ENCODE measurements around the gene VAV2.

The VAV2 gene

DNA sequence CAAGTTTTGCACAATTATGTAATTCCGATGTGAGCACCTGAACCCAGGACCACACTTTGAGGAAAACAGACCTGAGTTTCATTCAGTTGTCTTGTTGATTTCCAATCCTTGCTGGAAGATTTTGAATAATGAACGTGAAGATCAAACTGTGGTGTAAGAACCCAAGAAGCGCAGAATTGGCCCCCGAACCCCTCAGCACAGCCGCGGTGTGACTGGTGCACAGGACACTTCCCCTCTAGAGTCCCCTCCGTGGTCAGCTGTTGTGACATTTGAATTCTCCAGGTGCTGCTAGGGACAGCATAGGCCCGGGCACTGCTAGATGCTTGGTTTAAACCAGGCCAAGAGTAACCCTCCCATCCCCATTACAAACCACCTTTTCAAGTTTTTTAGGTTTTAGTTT is 34.9 kb upstream of the VAV2 start:
- no peak for DNase-seq

DNA sequence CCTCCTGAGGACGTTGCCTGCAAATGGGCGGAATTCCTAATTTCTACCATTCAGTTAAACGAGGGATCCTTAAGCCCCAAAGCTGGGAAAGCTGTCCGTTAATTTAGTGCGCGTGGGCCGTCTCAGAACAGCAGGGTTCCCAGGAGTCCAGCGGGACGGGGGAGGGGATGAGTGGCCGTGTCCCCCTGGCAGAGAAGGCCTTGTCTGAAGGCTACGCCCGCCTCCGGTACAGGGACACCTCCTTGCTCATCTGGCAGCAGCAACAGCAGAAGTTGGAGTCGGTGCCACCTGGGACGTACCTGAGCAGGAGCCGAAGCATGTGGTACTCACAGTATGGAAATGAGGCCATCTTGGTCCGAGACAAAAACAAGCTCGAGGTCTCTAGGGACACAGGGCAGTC is 34.5 kb upstream of the VAV2 start:
- no peak for DNase-seq

DNA sequence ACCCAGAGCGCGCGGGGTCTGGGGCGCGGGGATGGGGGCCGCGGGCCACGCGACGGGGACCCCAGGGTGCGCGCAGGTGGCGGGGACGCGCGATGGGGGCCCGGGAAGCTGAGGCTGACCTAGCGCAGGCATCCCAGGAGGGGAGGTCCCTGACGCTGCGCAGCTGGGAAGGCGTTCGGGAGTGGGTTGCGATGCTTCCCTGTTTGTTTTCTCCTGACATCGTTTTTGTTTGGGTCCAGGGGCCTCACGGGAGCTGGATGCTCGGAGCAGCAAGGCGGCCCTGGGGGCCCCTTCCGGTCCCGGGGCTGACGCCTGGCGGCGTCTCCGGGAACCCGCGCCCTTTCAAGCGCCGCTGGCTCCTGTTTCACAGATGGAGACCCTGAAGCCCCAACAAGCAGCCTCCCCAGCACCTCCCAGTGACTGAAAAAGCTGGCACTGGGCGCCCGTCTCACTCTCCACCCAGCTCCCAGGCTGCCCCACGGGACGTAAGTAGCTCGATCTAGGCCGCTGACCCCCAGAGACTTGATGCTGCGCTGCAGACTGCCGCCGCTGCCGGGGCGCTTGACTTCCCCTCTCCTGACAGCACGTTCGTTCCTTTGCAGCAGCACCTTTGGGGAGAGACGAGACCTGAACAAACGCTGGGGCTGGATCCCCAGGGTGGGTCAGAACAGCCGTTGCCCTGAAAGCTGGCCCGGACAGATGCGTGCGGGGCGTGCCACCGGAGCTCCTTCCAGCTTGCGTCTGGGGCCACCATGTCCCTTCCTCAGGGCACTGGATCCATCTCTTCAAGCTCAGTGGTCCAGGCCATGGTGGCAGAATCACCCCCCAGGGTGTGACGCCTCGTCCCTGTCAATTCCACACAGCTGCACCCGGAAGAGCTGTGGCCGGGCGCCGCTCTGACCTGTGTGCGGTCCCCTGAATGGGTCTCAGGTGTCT is 33.8 kb upstream of the VAV2 start:
- DNase-seq, result peak; percentile 26

DNA sequence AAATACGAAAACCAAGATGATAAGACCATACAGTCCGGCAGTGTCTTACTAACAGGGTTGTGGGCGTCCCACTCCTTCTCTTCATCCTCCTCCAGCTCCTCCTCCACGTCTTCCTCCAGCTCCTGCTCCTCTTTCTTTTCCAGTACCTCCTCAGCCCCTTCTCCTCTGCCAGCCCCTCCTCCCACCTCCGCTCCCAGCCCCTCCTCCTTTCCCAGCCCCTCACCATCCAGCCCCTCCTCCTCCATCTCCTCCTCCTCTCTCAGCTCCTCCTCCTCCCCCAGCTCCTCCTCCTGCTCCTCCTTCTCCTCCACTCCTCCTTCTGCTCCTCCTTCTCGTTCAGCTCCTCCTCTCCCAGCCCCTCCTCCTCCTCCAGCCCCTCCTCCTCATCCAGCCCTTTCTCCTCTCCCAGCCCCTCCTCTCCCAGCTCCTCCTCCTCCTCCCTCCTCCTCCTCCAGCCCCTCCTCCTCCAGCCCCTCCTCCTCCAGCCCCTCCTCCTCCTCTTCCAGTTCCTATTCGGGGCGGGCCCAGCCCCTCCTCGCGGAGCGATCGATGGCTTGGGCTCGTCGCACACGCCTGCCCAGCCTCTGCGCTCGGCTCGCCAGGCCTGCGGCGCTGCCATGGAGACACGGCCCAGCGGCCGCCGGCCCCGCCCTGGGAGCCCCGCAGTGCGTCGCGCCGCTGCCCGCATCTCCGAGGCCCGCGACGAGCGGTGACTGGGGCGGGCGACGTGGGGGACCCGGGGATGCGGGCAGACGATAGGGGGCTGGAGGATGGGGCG is 32.9 kb upstream of the VAV2 start, which contains the start of gene BRD3OS:
Gene BRD3OS, plus strand, starts transcription at position 654 of the 778 bp plus-strand sequence. CDS start 1,267 bp downstream, outside the sequence.
- DNase-seq, result peak; percentile 98

DNA sequence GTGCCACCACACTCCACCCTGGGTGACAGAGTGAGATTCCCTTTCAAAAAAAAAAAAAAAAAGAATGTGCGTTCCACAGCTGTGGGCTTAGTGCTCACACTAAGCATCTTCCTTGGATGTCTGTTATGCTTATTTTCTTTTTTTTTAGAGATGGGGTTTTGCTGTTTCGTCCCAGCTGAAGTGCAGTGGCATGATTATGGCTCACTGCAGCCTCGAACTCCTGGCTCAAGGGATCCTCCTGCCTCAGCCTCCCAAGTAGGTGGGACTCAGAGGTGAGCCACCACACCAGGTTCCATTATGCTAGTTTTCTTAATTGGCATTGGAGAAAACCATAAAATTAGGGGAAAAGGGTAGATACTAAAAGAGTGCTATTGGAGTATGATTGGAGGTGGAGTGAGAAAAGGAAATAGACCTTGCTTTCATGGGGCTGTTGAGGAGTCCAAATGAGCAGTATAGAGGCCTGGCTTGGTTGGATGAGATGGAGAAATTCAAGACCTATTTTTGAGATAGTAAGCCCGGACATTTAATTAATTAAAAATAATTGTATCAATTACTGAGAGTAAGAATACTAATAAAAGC is 32.2 kb upstream of the VAV2 start:
- no peak for DNase-seq

DNA sequence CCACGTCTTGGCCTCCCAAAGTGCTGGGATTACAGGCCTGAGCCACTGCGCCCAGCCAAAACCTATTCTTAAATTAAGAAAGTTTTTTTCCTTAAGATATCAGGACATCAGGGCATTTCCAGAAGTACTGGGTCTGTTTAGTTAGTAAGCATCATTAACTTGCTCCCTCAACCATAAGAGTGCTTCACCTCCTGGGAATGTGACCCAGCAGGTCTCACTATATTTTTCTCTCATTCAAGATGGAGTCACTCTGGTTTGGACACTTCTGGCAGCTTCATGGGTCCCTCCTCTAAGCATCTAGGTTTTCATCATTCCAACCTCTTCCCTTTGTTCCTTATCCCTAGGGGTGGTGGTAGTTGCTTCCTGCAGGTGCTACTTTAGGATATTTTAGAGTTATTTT is 22.8 kb upstream of the VAV2 start:
- DNase-seq, result no peak

DNA sequence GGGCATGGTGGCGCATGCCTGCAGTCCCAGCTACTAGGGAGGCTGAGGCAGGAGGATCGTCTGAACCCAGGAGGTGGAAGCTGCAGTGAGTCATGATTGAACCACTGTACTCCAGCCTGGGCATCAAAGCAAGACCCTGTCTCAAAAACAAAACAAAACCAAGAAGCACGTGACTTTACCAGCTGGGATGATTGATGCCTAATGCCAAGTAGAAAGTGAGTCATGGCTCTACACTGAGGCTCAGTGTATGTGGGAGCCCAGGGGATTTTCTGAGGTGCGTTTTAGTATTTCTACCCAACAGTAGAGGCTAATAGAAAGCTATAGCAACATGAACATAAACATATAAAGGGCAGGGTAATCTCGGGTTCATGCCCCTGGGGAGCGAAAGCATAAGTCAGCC is 19.3 kb upstream of the VAV2 start:
- no peak for DNase-seq

DNA sequence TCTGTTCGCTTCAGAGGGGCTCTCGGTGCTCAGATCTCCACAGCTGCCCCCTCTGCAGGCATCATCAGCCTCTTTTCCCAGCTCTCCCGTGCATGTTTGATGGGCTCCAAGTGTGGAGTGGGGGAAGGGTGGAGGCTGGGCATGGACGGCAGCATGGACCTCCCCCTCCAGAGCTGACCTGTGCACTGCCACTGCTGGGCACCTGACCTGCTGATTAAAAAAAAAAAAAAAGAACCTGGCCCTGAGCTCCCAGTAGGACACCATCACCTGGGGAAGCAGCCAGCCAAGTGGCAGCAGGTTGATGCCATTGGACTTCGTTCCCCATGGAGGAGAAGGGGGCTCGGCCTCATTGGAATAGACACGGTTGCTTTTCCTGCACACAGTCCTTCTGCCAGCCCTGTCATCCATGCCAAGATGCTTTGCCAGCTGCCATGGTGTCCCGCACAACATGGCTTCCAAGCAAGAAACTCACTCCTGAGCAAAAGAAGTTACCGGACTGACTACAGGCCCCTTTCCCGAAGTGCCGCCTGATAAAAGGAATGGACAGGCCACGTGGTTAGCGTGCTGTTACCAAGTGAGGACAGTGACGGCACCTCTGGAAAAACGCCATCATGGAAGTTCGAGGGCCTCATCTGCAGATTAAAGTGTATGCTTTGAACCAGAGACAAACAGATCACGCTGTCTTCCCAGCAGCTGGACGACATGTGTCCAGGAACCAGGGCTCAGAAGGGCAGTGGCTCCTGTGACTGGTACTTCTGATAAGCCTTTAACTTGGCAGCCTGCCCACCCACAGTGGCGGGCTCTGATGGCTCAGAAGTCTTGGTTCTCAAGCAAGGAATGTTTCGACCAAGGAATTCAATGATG is 18.4 kb upstream of the VAV2 start:
- DNase-seq, result no peak

DNA sequence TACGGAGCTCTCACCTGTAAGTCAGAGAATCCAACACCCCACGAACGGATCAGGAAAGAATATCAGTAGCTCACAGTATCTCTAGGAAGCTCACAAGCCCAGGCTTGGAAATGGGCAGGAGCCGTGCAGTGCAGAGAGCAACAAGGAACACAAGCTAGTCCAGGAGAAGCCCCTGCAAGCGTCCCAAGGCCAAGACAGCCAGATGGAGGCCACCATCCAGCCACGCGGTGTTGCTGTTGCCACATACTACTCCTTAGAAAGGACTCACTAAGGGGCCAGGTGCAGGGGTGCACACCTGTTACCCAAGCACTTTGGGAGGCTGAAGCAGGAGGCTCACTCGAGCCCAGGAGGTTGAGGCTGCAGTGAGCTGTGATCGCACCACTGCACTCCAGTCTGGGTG is 15.4 kb upstream of the VAV2 start:
- no peak for DNase-seq

DNA sequence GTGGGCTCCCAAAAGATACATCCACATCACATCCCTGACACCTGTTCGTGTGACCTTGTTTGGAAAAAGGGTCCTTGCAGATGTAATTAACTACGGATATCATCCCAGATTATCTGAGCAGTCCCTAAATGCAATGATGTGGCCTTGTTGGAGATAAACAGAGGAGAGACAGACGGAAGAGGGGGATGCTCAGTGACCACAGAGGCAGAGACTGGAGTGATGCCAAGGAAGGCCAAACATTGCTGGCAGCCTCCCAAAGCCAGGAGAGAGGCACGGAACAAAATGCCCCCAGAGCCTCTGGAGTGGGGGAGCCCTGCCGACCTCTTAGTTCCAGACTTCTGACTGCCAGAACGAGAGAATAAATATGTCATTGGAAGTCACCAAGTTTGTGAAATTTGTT is 15.0 kb upstream of the VAV2 start:
- no peak for DNase-seq

DNA sequence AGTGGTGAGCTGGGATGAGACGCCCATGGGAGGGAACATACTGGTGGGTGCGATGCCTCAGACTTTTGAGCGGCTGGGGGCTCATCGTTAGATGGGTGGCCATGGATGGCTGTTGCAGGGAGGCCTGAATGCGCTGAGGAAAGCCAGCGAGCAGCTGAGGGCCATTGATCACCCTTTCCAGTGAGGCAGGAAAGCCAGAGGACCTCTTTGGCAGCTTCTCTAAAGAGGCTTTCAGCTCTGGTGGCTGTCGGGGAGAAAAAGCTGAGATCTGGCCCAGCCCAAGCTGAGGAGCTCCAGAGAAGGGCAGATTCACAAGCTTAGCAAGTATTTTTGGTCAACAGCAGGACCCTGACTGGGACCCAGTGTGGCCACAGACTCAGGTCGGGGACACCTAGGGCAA is 13.3 kb upstream of the VAV2 start:
- DNase-seq, result no peak

DNA sequence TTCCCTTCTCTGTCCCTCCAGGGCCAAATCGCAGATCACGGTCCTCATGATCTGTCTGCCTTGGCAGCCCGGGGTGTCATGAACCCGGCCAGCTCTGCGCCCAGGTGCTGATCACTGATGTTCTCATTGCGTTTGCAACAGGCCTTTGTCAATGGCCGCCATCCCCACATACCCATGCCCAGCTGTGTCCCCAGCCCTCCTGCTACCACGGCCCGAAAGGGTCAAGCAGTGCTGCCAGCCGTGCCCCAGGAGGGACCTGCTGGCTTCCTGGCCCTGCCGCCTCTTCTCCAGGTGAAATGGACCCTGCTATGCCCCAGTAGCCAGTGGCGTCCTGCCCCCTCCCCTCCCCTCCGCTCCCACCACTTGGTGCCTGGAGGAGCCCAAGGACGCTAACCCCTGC is 12.8 kb upstream of the VAV2 start:
- DNase-seq, result no peak

DNA sequence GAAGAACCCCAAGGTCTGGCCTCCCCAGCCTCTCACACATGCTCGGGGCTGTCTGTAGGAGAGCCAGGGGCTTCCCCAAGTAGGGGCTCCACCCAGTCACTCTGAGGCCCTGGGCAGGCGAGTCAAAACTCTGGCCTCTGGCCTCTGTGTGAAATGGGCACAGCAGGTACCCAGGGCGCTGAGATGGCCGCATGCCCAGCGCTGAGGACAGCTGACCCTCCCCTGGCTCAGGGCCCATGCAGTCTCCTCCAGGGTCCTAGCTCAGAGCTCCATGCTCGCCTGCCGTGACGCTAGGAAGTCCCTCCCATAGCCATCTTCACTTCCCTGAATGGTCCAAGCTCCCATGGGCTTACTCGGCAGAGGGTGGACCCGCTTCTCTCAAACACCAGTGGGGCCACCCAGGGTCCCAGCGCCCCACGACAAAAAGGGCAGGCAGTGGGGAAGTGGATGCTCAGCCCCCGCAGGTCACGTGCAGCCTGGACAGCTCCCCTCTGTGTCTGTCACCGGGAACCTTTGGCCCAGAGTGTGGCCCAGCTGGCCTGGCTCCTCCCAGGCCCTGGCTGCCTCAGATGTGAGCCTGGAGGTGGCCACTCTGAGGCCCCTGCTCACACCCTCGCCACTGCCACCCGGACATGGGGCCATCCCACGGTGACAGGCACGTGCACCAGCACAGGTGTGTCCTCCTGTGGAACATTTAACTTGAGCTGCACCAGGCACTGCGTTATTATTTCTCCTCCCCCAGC is 12.2 kb upstream of the VAV2 start:
- no peak for DNase-seq

DNA sequence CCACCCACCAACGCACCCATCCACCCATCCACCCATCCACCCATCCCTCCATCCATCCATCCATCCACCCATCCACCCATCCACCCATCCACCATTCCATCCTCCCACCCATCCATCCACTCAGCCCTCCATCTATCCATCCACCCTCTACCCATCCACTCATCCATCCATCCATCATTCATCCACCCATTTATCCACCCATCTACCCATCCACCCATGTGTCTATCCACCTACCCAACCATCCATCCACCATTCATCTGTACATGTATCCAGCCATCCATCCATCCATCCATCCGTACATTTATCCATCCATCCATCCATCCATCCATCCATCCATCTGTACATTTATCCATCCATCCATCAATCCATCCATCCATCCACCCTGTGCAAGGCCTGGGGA is 11.1 kb upstream of the VAV2 start:
- no peak for DNase-seq

DNA sequence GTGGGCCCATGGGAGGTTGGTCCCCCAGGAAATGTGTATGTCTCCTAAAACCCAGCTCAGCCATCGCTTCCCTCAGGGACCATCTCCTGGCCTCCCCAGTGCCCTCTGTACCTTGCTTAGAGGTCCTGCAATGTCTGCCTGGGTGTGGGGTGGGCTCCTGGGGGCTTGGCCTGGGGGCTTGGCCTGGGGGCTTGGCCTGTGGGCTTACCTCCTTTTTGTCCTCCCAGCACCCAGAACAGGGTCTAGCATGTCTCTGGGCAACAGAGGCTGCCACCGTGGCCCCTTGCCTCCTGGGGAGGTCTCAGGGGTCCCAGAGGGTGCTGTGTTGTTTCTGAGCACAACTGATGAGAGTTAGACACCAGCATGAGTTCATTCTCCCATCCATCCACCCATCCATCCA is 10.7 kb upstream of the VAV2 start:
- DNase-seq, result no peak

DNA sequence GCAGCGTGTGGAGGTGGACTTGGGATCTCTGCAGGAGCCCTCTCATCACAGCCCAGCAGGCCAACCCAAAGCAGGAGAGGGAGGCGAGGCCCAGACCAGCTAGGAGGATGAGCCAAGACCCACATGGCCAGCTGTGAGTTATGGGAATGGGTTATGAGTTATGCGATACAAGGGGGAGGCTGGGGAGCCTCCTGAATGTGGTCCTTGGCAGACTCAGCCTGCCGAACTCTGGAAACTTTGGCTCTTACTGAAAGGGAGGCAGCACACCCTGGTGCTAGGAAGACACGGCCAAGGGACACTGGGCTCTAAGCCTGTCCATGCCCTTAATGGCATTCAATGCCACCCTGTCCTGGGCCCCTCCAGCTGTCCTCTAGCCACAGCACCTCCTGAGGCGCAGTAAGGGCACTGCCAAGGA is 7.7 kb upstream of the VAV2 start:
- DNase-seq, result no peak

DNA sequence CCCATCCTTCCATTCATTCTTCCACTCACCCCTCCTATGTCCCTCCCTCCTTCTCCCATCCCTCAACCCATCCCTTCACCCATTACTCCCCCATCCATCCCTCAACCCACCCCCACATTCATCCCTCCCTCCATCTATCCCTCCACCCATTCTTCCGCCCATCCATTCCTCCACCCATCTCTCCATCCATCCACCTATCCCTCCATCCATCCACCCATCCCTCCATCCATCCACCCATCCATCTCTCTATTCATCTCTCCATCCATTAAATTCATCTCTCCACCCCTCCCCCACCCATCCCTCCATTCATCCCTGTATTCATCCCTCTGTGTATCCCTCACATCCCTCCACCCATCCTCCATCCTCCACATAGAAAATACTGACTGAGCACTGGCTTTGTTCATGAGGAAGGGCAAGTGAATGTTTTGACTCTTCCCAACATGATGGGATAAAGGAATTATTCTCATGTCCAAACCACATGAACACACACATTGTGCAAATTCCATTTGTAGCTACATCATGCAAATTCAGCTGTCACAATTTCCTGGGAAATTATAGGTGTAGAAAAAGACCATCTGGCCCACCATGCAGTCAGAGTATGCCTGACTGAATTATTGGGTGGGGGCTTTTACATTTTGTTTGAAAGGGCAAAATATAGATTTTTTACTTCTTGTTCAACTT is 6.9 kb upstream of the VAV2 start:
- peak; percentile 13 for DNase-seq

DNA sequence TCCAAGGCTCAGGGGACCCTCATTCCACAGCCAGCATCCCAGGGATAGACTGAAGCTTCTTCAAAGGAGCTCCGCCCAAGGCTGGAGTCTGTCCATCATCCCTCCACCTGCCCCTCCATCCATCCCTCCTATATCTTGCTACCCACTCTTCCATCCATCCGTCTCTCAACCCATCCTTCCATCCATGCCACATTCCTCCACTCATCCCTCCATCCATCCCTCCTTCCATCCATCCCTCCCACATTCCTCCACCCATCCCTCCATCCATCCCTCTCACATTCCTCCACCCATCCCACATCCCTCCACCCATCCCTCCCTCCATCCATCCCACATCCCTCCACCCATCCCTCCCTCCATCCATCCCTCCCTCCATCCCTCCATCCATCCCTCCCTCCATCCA is 5.5 kb upstream of the VAV2 start:
- DNase-seq, result no peak

DNA sequence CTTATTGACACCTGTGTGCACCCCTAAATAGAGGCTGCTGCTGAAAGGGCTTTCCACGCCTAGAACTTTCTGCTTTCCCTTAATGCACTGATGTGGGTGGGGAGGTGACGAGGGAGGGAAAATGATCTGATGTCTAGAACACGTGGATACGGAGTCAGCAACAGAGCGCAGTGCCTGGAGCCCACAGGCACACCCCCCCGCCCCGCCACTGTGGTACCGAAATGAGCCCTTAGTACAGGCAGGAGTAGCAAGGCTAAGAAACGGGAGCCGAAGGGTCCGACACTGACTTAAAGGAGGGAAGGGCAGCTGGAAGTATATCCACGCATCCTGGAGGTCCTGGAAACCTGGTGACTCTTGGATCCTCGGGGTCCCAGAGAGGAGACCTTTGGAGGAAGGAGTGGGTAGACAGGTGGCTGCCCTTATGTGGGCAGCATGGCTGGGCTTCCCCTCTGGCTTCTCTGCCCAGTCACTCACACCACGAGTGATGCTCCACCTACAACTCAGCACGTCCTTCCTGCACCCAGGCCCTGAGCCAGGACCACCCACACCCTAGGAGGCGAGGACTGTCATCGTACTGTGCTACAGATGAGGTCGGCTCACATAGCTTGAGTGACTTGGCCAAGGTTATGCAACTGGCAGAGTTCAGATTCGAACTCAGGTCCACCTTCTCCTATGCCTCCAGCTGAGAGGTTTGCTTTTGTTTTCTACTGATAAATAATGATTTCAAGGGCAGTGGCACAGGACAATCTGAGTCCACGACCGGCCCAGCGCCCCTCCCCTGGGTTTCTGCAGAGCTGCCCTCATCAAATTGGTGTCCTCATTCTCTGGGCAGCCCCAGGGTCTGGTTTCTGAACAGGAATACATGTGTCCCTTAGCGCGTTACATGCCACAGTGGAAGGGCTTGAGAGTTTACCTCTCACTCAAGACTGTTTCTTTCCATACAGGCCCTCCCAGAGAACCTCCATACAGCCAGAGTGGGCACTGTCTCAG is 4.7 kb upstream of the VAV2 start:
- DNase-seq, result no peak

All from HCEC 1CT (cell line).